CD14-positive monocyte (primary cell): ENCODE results near the gene LCA5. TPM values are rescaled to one million over a fixed set of nuclear protein-coding genes. Genes with fewer than 3 reads are reported as not detected.

Experiments
- DNase-seq, 3 donors: peaks; one replicate each; pipeline ENCODE4 v3.0.0-alpha.2; 2011 to 2022
- H2AFZ ChIP-seq: 2 replicates; pipeline ENCODE4 v1.6.0; 2012; ENCODE audit warnings: mild to moderate bottlenecking, low read depth, low read length, inconsistent platforms; ENCODE audit not compliant: insufficient read depth, poor library complexity, severe bottlenecking
- H3K27ac ChIP-seq, 2 donors: 1 replicate in 1 of 2; 2 replicates in 1 of 2; pipeline ENCODE4 v1.5.1; 2012 to 2013; ENCODE audit warnings: low read length in 2 of 2, control low read depth in 1 of 2, inconsistent platforms in 1 of 2, low read depth in 1 of 2, mild to moderate bottlenecking in 1 of 2
- H3K27me3 ChIP-seq, 2 donors: one replicate each; pipeline versions ENCODE4 v1.6.0 to v1.6.1; 2011 to 2013; ENCODE audit warnings: low read length in 2 of 2; ENCODE audit not compliant: control insufficient read depth in 2 of 2, insufficient read depth in 2 of 2
- H3K36me3 ChIP-seq, 2 donors: replicated peaks in 1 of 2; 1 replicate in 1 of 2; 2 replicates in 1 of 2; pipeline versions ENCODE4 v1.5.1 to v1.6.1; 2012 to 2013; ENCODE audit warnings: low read length in 2 of 2, control low read depth in 1 of 2, inconsistent platforms in 1 of 2, mild to moderate bottlenecking in 1 of 2; ENCODE audit not compliant: insufficient read depth in 2 of 2, control insufficient read depth in 1 of 2
- H3K4me1 ChIP-seq, 2 donors: 1 replicate in 1 of 2; 2 replicates in 1 of 2; pipeline versions ENCODE4 v1.5.1 to v1.6.1; 2012 to 2013; ENCODE audit warnings: low read length in 2 of 2, control low read depth in 1 of 2, inconsistent platforms in 1 of 2, mild to moderate bottlenecking in 1 of 2, moderate library complexity in 1 of 2; ENCODE audit not compliant: insufficient read depth in 2 of 2, control insufficient read depth in 1 of 2
- H3K4me2 ChIP-seq: replicated peaks from 2 replicates; pipeline ENCODE3; 2012; ENCODE audit warnings: low read length, moderate library complexity, mild to moderate bottlenecking; ENCODE audit not compliant: poor library complexity, severe bottlenecking; ENCODE audit errors: extremely low read depth
- H3K4me3 ChIP-seq, 3 experiments: fragments of 200-600 bp in 1 of 3; sonication (generic) in 1 of 3; replicated peaks in 1 of 3; 1 replicate in 2 of 3; 2 replicates in 1 of 3; pipeline ENCODE4 v1.5.1; 2011 to 2013; ENCODE audit warnings: low read length in 3 of 3, mild to moderate bottlenecking in 3 of 3, control low read depth in 2 of 3, low read depth in 2 of 3, inconsistent platforms in 1 of 3, moderate library complexity in 1 of 3
- H3K79me2 ChIP-seq: 2 replicates; pipeline ENCODE4 v1.6.0; 2012; ENCODE audit warnings: mild to moderate bottlenecking, control low read depth, inconsistent platforms, low read length, moderate library complexity; ENCODE audit not compliant: insufficient read depth
- H3K9ac ChIP-seq: 2 replicates; pipeline ENCODE4 v1.6.0; 2017; ENCODE audit warnings: low read length, mild to moderate bottlenecking; ENCODE audit not compliant: insufficient read depth, poor library complexity, severe bottlenecking
- H3K9me3 ChIP-seq, 2 donors: replicated peaks in 1 of 2; 1 replicate in 1 of 2; 2 replicates in 1 of 2; pipeline versions ENCODE4 v1.5.1 to v1.6.1; 2012 to 2013; ENCODE audit warnings: low read length in 2 of 2, control low read depth in 1 of 2; ENCODE audit not compliant: control insufficient read depth in 1 of 2, insufficient read depth in 1 of 2
- H4K20me1 ChIP-seq: 2 replicates; pipeline ENCODE4 v1.6.0; 2012; ENCODE audit warnings: mild to moderate bottlenecking, low read length, control low read depth, moderate library complexity; ENCODE audit not compliant: insufficient read depth
- H3K27ac Mint-ChIP-seq, 7 donors: one replicate each; pipeline ENCODE4 v1.8.0; 2020; ENCODE audit warnings: mild to moderate bottlenecking in 7 of 7, mixed read lengths in 7 of 7, moderate library complexity in 6 of 7, inconsistent platforms in 2 of 7
- H3K27me3 Mint-ChIP-seq, 3 donors: one replicate each; pipeline ENCODE4 v1.8.0; 2021 to 2022; ENCODE audit warnings: low read depth in 3 of 3, mild to moderate bottlenecking in 3 of 3, mixed read lengths in 3 of 3, moderate library complexity in 3 of 3, inconsistent platforms in 1 of 3
- H3K36me3 Mint-ChIP-seq, 2 donors: one replicate each; pipeline ENCODE4 v1.8.0; 2020; ENCODE audit warnings: mixed read lengths in 2 of 2, inconsistent platforms in 1 of 2, mild to moderate bottlenecking in 1 of 2
- H3K4me1 Mint-ChIP-seq: one replicate; pipeline ENCODE4 v1.8.0; 2020; ENCODE audit warnings: mild to moderate bottlenecking, mixed read lengths
- H3K4me3 Mint-ChIP-seq, 2 donors: one replicate each; pipeline ENCODE4 v1.8.0; 2020; ENCODE audit warnings: mild to moderate bottlenecking in 2 of 2, mixed read lengths in 2 of 2, moderate library complexity in 1 of 2
- H3K9me3 Mint-ChIP-seq, 7 donors: one replicate each; pipeline ENCODE4 v1.8.0; 2020 to 2022; ENCODE audit warnings: mixed read lengths in 7 of 7, mild to moderate bottlenecking in 6 of 7, moderate library complexity in 6 of 7, inconsistent platforms in 2 of 7
- CTCF ChIP-seq: fragments of 200-600 bp; IDR thresholded peaks from one replicate; pipeline ENCODE4 v1.8.0; 2022; ENCODE audit warnings: antibody characterized with exemption, mild to moderate bottlenecking
- WGBS: methylation state at CpG from one replicate; pipeline ENCODE4 v1.1.5; 2013; ENCODE audit warnings: missing lambda C conversion rate; ENCODE audit not compliant: insufficient coverage; 5-methylcytosine and 5-hydroxymethylcytosine counted together
- intact Hi-C, 2 donors: fragments of 100-400 bp; cut with micrococcal nuclease; formaldehyde crosslinking; loops; one replicate each; pipeline versions ENCODE4 v1.15.0 to v1.15.1; 2023
- polyA plus RNA-seq, 3 donors: library from polyadenylated mRNA; depleted of rRNA in 1 of 3; unstranded in 2 of 3; stranded (reverse) in 1 of 3; fragments of 300-500 nt in 2 of 3; fragments of >200 nt in 1 of 3; fragmentation: Illumina TruSeq in 2 of 3; gene quantifications; 1 replicate in 2 of 3; 2 replicates in 1 of 3; pipeline ENCODE4 v1.2.3, GENCODE V29; 2012 to 2021

Gene LCA5
- polyA plus RNA-seq, 3 donors = 0.08 TPM; not detected in 2

GRCh38 chr6:79469376-79470246, 67.6 kb downstream of the LCA5 start:
- Mint-ChIP-seq H3K4me1 (peaks cover 7% of the 10 kb centered on the region), H3K4me3 (no peak overlapping the region), H3K27ac (no peak overlapping the region), H3K36me3 (no peaks in the 10 kb centered on the region), H3K9me3 (peaks cover 0 to 2% (median 0%) of the 10 kb centered on the region in 7 donors), H3K27me3 (peaks cover 0 to 2% (median 2%) of the 10 kb centered on the region in 3 donors)
- Histone ChIP-seq H3K79me2 (no peaks in the 10 kb centered on the region), H3K4me3 (no peak overlapping the region), H2AFZ (no peak overlapping the region), H3K9me3 (no peaks in the 10 kb centered on the region), H3K9ac (no peak overlapping the region), H3K27me3 (no peaks in the 10 kb centered on the region), H3K27ac (no peak overlapping the region), H3K4me2 (no peak overlapping the region), H3K4me1 (peaks cover 0 to 6% of the 10 kb centered on the region in 2 donors), H3K36me3 (no peaks in the 10 kb centered on the region), H4K20me1 (no peaks in the 10 kb centered on the region)
- no peak for TF ChIP-seq CTCF
- DNase-seq = no peak
- intact Hi-C loops = no loop called here
- WGBS = 91% methylated on average over 4 of the region's 5 CpGs

GRCh38 chr6:79468587-79468986, 68.6 kb downstream of the LCA5 start:
- Mint-ChIP-seq H3K27ac (no peak overlapping the region), H3K27me3 (peaks cover 0 to 3% (median 2%) of the 10 kb centered on the region in 3 donors), H3K9me3 (peaks cover 0 to 2% (median 0%) of the 10 kb centered on the region in 7 donors), H3K36me3 (no peaks in the 10 kb centered on the region), H3K4me1 (peaks cover 7% of the 10 kb centered on the region), H3K4me3 (no peak overlapping the region)
- H3K4me3 ChIP-seq = no peak overlapping the region
- no peaks in the 10 kb centered on the region for H3K27me3 ChIP-seq
- H3K4me2 ChIP-seq = no peak overlapping the region
- no peak overlapping the region for H2AFZ ChIP-seq
- no peaks in the 10 kb centered on the region for H3K79me2 ChIP-seq
- H3K9me3 ChIP-seq = no peaks in the 10 kb centered on the region
- no peak overlapping the region for H3K27ac ChIP-seq
- peaks cover 0 to 6% of the 10 kb centered on the region in 2 donors for H3K4me1 ChIP-seq
- H4K20me1 ChIP-seq = no peaks in the 10 kb centered on the region
- no peak overlapping the region for H3K9ac ChIP-seq
- no peaks in the 10 kb centered on the region for H3K36me3 ChIP-seq
- 93% methylated on average over 5 of the region's 8 CpGs for WGBS
- TF ChIP-seq CTCF = no peak
- intact Hi-C loops = no loop called here
- DNase-seq = no peak
